Brain microvascular endothelial cell (primary cell): Measurements from ENCODE around the gene SMOC2.

Experiments used
- DNase-seq: peaks from one replicate; pipeline ENCODE4 v3.0.0-alpha.2; 2020
- H3K27ac ChIP-seq: fragments of 250-450 bp; sonication (Bioruptor Pico); 2 replicates; pipeline ENCODE4 v1.5.1; 2020; ENCODE audit warnings: mild to moderate bottlenecking, moderate library complexity
- H3K27me3 ChIP-seq: fragments of 250-450 bp; sonication (Bioruptor Pico); replicated peaks from 2 replicates; pipeline ENCODE4 v1.5.1; 2020; ENCODE audit warnings: mild to moderate bottlenecking
- H3K36me3 ChIP-seq: fragments of 250-450 bp; sonication (Bioruptor Pico); replicated peaks from 2 replicates; pipeline ENCODE4 v1.5.1; 2020; ENCODE audit warnings: mild to moderate bottlenecking
- H3K4me3 ChIP-seq: 2 replicates; pipeline ENCODE4 v1.5.1; 2011; ENCODE audit warnings: low read depth, mild to moderate bottlenecking, control low read depth, low read length, moderate library complexity
- in situ Hi-C: cut with HindIII; loops from 2 replicates; pipeline ENCODE4 v1.10.0; 2017; ENCODE audit warnings: low sequenced_read_pairs, low pct_ligation_motif_present
- TF ChIP-seq, protein P1 (sequence below): IDR thresholded peaks from 2 replicates; pipeline ENCODE4 v1.5.1; 2011; ENCODE audit warnings: low read depth, mild to moderate bottlenecking, moderate library complexity, low read length, control low read depth, inconsistent platforms; ENCODE audit errors: missing control alignments

The SMOC2 gene

DNA sequence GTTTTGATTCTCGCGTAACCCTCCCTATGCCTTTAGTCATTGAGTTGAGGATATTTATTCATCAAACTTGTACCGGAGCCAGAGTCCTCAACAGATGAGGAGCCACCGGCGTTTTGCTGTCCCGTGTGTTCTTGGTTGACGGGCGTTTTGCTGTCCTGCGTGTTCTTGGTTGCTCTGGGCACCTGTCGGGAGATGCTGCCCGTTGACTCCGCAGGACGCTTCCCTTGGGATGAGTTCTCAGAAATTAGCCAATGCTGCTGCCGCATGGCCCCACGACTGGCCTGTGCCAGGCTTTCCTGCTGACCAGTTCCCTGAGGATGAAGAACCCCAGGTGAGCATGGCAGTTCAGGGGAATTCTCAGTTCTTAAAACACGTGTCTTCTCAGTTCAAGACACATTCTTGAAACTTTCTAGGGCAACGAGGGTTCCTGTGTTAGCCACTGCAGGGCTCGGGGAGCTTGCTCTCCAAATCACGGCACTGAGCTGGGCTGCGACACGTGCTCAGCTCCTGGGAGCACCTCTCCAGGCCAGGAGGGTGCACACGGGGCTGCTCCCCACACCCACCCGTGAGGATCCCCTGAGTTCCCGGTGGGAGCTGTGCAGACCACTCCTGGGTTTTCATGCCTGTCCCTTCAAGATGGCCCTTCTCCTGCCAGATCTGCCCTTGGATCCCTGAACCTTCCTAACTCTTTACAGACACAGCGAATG is 265.6 kb downstream of the SMOC2 start:
- no peak for DNase-seq
- TF ChIP-seq, protein P1, sequence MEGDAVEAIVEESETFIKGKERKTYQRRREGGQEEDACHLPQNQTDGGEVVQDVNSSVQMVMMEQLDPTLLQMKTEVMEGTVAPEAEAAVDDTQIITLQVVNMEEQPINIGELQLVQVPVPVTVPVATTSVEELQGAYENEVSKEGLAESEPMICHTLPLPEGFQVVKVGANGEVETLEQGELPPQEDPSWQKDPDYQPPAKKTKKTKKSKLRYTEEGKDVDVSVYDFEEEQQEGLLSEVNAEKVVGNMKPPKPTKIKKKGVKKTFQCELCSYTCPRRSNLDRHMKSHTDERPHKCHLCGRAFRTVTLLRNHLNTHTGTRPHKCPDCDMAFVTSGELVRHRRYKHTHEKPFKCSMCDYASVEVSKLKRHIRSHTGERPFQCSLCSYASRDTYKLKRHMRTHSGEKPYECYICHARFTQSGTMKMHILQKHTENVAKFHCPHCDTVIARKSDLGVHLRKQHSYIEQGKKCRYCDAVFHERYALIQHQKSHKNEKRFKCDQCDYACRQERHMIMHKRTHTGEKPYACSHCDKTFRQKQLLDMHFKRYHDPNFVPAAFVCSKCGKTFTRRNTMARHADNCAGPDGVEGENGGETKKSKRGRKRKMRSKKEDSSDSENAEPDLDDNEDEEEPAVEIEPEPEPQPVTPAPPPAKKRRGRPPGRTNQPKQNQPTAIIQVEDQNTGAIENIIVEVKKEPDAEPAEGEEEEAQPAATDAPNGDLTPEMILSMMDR: no peak
- Histone ChIP-seq H3K27ac (no peak overlapping the region), H3K27me3 (no peaks in the 10 kb centered on the region), H3K4me3 (no peak overlapping the region), H3K36me3 (no peaks in the 10 kb centered on the region)
- in situ Hi-C loops: no loop called here

DNA sequence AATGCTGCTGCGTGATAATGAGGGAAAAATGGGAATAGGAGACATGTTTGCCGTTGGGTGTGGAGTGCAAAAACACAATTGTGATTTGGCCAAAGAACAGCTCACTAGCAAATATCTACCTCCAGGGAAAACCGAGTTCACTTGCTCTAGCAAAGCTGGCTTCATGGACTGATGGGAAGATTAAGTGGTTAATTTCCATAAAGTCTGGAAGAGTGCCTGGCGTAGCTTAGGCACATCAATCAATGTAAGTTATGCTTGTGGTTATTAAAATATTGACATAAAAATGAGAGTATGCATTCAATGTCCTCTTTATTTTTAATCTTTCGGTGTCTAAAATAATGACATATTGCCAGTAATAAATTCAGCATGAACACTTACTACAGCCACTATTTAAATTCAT is 267.5 kb downstream of the SMOC2 start:
- TF ChIP-seq, protein P1: no peak
- in situ Hi-C loops: no loop called here
- no peak overlapping the region for H3K4me3 ChIP-seq
- H3K27me3 ChIP-seq: no peaks in the 10 kb centered on the region
- DNase-seq: no peak
- no peaks in the 10 kb centered on the region for H3K36me3 ChIP-seq
- H3K27ac ChIP-seq: no peak overlapping the region

DNA sequence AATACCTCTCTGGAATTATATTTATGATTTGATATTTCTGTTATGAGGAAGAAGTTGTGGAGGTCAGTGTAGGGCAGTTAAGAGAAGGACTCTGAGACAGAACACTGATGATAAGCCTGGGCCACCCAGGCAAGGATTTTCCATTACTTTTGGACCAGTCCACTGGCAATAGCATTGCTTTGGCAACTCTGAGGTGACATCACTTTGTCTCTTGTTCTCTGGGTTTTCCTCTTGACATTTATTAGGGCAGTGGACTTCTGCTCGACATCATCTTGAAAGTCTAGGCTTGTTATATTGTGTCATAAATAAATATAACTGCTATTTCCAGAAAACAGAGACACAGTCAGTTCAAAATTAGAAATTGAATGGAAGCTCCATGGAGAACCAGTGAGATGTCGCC is 268.0 kb downstream of the SMOC2 start:
- TF ChIP-seq, protein P1: no peak
- H3K27me3 ChIP-seq: no peaks in the 10 kb centered on the region
- H3K36me3 ChIP-seq: no peaks in the 10 kb centered on the region
- DNase-seq: no peak
- in situ Hi-C loops: no loop called here
- no peak overlapping the region for H3K4me3 ChIP-seq
- no peak overlapping the region for H3K27ac ChIP-seq

DNA sequence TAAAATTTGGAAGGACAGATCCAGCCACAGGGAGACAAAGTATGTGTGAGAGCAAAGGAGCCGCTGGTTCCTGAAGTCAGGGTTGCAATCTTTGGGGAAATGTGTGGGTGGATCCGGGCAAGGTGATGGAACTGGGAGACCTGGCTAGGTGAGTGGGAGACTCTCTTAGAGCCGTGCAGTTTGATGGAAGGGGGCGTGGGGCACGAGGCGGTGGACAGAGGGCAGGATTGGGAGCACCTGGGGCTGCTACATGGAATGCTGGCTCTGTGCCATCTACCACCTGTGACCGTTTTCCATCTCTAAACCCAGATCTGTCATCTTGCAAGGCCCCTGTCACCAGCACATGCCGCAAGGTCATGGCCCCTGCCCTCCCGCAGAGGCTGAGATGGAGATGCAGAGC is 268.4 kb downstream of the SMOC2 start:
- no peaks in the 10 kb centered on the region for H3K36me3 ChIP-seq
- H3K27me3 ChIP-seq: no peaks in the 10 kb centered on the region
- no peak for DNase-seq
- no peak overlapping the region for H3K27ac ChIP-seq
- TF ChIP-seq, protein P1: no peak
- no peak overlapping the region for H3K4me3 ChIP-seq
- in situ Hi-C loops: no loop called here

DNA sequence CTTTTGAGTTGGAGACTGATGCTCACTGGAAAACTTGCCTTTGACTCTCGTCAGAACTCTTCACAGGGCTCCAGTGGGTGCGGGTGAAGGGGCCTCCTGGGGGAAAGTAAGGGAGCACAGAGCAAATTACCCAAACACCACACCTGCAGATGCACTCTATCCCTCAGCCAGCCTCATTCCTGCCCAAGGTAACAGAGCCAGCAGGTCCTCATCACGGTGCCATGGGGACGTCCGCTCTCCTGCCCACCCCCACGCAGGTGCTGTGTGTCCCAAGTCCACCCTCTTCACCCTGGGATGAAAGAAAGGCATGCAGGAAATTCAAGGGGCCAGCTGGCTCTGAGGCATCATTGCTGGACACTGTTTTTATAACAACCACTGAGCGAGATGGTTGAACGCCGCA is 269.0 kb downstream of the SMOC2 start:
- Histone ChIP-seq H3K27ac (no peak overlapping the region), H3K4me3 (no peak overlapping the region), H3K36me3 (no peaks in the 10 kb centered on the region), H3K27me3 (no peaks in the 10 kb centered on the region)
- TF ChIP-seq, protein P1: no peak
- in situ Hi-C loops: no loop called here
- DNase-seq: no peak
